ENCODE data around the gene ROR1. TPM values are rescaled to one million over a fixed set of nuclear protein-coding genes. Genes with fewer than 3 reads are reported as not detected.

The ROR1 gene
- total RNA-seq, 1 experiment from 2014 or later: 33.8 TPM

DNA sequence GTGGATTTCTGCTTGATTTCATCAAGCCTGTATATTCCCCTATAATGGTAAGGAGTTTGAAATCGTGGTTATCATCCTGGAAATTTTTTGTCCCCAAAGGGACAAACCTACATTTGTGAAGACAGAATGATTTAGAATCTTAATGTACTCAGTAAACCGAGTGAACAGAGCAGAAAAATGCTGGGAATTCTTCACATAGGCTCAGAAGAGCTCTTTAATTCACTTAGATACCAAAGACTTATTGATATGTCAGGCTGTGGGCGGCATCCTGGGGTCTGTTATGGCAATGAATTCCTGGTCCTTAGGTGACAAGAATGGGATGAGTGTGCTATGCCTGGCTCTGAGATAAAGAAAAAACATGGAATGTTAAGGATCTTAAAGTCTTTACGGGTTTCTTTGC is 74.9 kb downstream of the ROR1 start:
- no peak overlapping the region for H3K27ac Mint-ChIP-seq (ENCODE audit: unreplicated experiment)
- CTCF ChIA-PET: no interaction called here
- intact Hi-C loops (cut with micrococcal nuclease; ENCODE audit: unreplicated experiment): no loop called here
- H3K9me3 Mint-ChIP-seq (ENCODE audit: low read depth, unreplicated experiment): no peaks in the 10 kb centered on the region
- peaks cover 42% of the 10 kb centered on the region for H3K4me1 Mint-ChIP-seq (ENCODE audit: low read depth, unreplicated experiment)
- no TSS peak for BruUV-seq (replicated peaks)
- TF ChIP-seq, protein P1, sequence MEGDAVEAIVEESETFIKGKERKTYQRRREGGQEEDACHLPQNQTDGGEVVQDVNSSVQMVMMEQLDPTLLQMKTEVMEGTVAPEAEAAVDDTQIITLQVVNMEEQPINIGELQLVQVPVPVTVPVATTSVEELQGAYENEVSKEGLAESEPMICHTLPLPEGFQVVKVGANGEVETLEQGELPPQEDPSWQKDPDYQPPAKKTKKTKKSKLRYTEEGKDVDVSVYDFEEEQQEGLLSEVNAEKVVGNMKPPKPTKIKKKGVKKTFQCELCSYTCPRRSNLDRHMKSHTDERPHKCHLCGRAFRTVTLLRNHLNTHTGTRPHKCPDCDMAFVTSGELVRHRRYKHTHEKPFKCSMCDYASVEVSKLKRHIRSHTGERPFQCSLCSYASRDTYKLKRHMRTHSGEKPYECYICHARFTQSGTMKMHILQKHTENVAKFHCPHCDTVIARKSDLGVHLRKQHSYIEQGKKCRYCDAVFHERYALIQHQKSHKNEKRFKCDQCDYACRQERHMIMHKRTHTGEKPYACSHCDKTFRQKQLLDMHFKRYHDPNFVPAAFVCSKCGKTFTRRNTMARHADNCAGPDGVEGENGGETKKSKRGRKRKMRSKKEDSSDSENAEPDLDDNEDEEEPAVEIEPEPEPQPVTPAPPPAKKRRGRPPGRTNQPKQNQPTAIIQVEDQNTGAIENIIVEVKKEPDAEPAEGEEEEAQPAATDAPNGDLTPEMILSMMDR (IDR thresholded peaks at IDR 0.05; ENCODE audit: unreplicated experiment): no peak
- DNase-seq: no peak
- no peak overlapping the region for H3K4me3 Mint-ChIP-seq (ENCODE audit: low read depth, unreplicated experiment)
- no peaks in the 10 kb centered on the region for H3K27me3 Mint-ChIP-seq (ENCODE audit: unreplicated experiment)
- no peaks in the 10 kb centered on the region for H3K36me3 Mint-ChIP-seq (ENCODE audit: insufficient read depth, unreplicated experiment)

DNA sequence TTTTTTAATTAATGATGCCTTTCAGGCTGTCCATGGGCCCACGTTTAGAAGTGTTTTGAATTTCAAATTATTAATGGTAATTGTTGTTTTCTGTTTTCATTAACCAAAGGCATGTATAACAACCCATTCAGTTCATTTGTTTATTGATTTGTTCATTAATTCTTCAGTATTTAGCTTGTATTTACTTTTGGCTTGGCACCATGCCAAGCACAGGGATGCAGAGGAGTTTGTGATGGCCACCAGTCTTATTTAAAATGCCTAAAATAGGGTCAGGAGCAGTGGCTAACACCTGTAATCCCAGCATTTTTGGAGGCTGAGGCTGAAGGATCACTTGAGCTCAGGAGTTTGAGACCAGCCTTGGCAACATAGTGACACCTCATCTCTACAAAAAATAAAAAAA is 75.3 kb downstream of the ROR1 start:
- BruUV-seq (replicated peaks): no TSS peak
- TF ChIP-seq, protein P1 (IDR thresholded peaks at IDR 0.05; ENCODE audit: unreplicated experiment): no peak
- Mint-ChIP-seq H3K27me3 (ENCODE audit: unreplicated experiment) (no peaks in the 10 kb centered on the region), H3K27ac (ENCODE audit: unreplicated experiment) (no peak overlapping the region), H3K4me1 (ENCODE audit: low read depth, unreplicated experiment) (peaks cover 37% of the 10 kb centered on the region), H3K4me3 (ENCODE audit: low read depth, unreplicated experiment) (no peak overlapping the region), H3K36me3 (ENCODE audit: insufficient read depth, unreplicated experiment) (no peaks in the 10 kb centered on the region), H3K9me3 (ENCODE audit: low read depth, unreplicated experiment) (no peaks in the 10 kb centered on the region)
- DNase-seq: no peak
- CTCF ChIA-PET: no interaction called here
- intact Hi-C loops (cut with micrococcal nuclease; ENCODE audit: unreplicated experiment): no loop called here

DNA sequence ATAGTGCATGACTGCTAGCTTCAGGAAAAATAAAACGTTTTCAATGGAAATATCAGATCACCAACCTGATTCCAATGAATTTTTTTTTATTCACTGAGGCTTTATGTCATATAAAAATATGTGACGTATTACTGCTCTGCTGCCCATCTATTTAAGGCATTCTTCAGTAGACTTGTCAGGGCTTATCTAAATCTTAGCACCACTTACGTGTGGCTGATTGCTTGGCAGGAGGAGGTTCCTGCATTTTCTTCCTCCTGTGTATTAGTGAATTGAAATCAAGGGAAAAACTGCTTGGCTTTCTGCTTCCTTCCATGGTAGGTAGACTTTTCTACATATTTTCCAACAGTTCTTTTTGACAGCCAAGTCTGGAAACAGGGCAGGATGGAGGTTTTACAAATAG is 80.3 kb downstream of the ROR1 start:
- CTCF ChIA-PET: no interaction called here
- Mint-ChIP-seq H3K27me3 (ENCODE audit: unreplicated experiment) (no peaks in the 10 kb centered on the region), H3K36me3 (ENCODE audit: insufficient read depth, unreplicated experiment) (no peaks in the 10 kb centered on the region), H3K4me1 (ENCODE audit: low read depth, unreplicated experiment) (peaks cover 9% of the 10 kb centered on the region), H3K9me3 (ENCODE audit: low read depth, unreplicated experiment) (peaks cover 7% of the 10 kb centered on the region), H3K27ac (ENCODE audit: unreplicated experiment) (no peak overlapping the region), H3K4me3 (ENCODE audit: low read depth, unreplicated experiment) (no peak overlapping the region)
- intact Hi-C loops (cut with micrococcal nuclease; ENCODE audit: unreplicated experiment): no loop called here
- TF ChIP-seq, protein P1 (IDR thresholded peaks at IDR 0.05; ENCODE audit: unreplicated experiment): no peak
- BruUV-seq (replicated peaks): no TSS peak
- no peak for DNase-seq

DNA sequence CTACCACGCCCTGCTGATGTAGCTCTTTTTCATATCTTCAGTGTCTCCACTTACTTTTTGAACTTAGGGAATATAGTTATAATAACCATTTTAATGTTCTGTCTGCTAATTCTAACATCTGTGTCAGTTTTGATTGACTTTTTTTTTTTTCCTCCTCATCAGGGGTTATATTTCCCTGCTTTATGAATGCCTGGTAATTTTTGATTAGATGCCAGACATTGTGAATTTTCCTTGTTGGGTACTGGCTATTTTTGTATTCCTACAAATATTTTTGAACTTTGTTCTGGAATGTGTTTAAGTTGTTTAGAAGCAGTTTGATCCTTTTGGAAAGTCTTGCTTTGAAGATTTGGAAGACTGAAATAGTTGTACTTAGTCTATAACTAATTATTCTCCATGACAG is 82.1 kb downstream of the ROR1 start:
- intact Hi-C loops (cut with micrococcal nuclease; ENCODE audit: unreplicated experiment): no loop called here
- CTCF ChIA-PET: no interaction called here
- no peaks in the 10 kb centered on the region for H3K36me3 Mint-ChIP-seq (ENCODE audit: insufficient read depth, unreplicated experiment)
- TF ChIP-seq, protein P1 (IDR thresholded peaks at IDR 0.05; ENCODE audit: unreplicated experiment): no peak
- H3K27ac Mint-ChIP-seq (ENCODE audit: unreplicated experiment): no peak overlapping the region
- H3K4me3 Mint-ChIP-seq (ENCODE audit: low read depth, unreplicated experiment): no peak overlapping the region
- DNase-seq: no peak
- no peaks in the 10 kb centered on the region for H3K27me3 Mint-ChIP-seq (ENCODE audit: unreplicated experiment)
- no TSS peak for BruUV-seq (replicated peaks)
- peaks cover 7% of the 10 kb centered on the region for H3K9me3 Mint-ChIP-seq (ENCODE audit: low read depth, unreplicated experiment)
- no peaks in the 10 kb centered on the region for H3K4me1 Mint-ChIP-seq (ENCODE audit: low read depth, unreplicated experiment)

All from Calu3 (cell line).